ENCODE measurements around the gene TCERG1L.

GRCh38 chr10:131123496-131123895, 188.0 kb downstream of the TCERG1L start:
- TF ChIP-seq CTCF (IDR thresholded peaks at IDR 0.05), result no peak
- no peak for TF ChIP-seq POLR2AphosphoS5 (IDR thresholded peaks at IDR 0.05; ENCODE audit: low read depth, low read length)
- TF ChIP-seq REST (IDR thresholded peaks at IDR 0.05; ENCODE audit: insufficient read depth in 1 of 2, low read depth in 2 of 2, low read length in 1 of 2), result no peak
- TF ChIP-seq TCF7L2 (IDR thresholded peaks at IDR 0.05; ENCODE audit: low read depth, low read length), result no peak

Measured in Panc1 (cell line).